Progenitor cell of endocrine pancreas (in vitro differentiated cells): ENCODE measurements around the gene TTBK2. TPM values are rescaled to one million over a fixed set of nuclear protein-coding genes. Genes with fewer than 3 reads are reported as not detected.
A peak's percentile ranks its signal among the peaks of the same experiment; 100 is the strongest.

Source experiments
- DNase-seq: peaks from one replicate; pipeline ENCODE4 v3.0.0; 2021; ENCODE audit warnings: low spot score; ENCODE audit not compliant: unreplicated experiment
- H3K27ac Mint-ChIP-seq: 2 replicates; pipeline ENCODE4 v1.8.0; 2021; ENCODE audit warnings: mild to moderate bottlenecking, moderate library complexity, mixed read lengths
- H3K27me3 Mint-ChIP-seq: 2 replicates; pipeline ENCODE4 v1.8.0; 2021; ENCODE audit warnings: mixed read lengths
- H3K36me3 Mint-ChIP-seq: 2 replicates; pipeline ENCODE4 v1.8.0; 2022; ENCODE audit warnings: mixed read lengths; ENCODE audit not compliant: insufficient read depth
- H3K4me1 Mint-ChIP-seq: 2 replicates; pipeline ENCODE4 v1.8.0; 2021; ENCODE audit warnings: low read depth, mixed read lengths
- H3K4me3 Mint-ChIP-seq: 2 replicates; pipeline ENCODE4 v1.8.0; 2021; ENCODE audit warnings: low read depth, mild to moderate bottlenecking, moderate library complexity, mixed read lengths
- H3K9me3 Mint-ChIP-seq: 2 replicates; pipeline ENCODE4 v1.8.0; 2021; ENCODE audit warnings: low read depth, mixed read lengths
- total RNA-seq: library from RNA; stranded (reverse); gene quantifications from 2 replicates; pipeline ENCODE4 v1.2.1, GENCODE V29; 2021
- TF ChIP-seq, protein P1 (sequence below): fragments of 200-600 bp; sonication (generic); IDR thresholded peaks from one replicate; pipeline ENCODE4 v1.5.0; 2021; ENCODE audit warnings: antibody characterized with exemption, mild to moderate bottlenecking; ENCODE audit not compliant: unreplicated experiment

Gene TTBK2
- total RNA-seq, 1 donor from 2014 or later = 19.5 TPM

DNA sequence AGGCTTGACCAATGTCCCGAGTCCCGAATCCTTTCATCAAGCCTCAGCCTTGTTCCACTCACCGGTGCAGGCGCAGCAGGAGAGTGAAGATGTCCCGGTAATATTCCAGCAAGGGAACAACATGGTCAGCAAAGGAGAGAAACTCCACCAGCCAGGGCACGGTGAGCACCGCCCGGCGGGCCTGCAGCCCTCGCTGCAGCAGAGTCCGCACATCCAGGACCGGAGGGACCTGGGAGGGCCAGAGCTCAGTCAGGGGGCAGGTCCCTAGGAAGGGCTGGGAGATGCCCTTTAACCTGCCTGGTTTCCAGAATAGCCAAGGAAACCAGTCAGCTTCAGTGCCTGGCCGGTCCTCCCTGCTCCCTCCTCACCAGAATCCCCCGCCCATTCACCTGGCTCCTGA lies 190.0 kb downstream of the TTBK2 start:
- Mint-ChIP-seq H3K36me3 (peaks cover 23% of the 10 kb centered on the region), H3K4me1 (no peaks in the 10 kb centered on the region), H3K27ac (peak overlapping the region; percentile 37), H3K4me3 (no peak overlapping the region), H3K27me3 (no peaks in the 10 kb centered on the region), H3K9me3 (no peaks in the 10 kb centered on the region)
- no peak for DNase-seq
- TF ChIP-seq, protein P1, sequence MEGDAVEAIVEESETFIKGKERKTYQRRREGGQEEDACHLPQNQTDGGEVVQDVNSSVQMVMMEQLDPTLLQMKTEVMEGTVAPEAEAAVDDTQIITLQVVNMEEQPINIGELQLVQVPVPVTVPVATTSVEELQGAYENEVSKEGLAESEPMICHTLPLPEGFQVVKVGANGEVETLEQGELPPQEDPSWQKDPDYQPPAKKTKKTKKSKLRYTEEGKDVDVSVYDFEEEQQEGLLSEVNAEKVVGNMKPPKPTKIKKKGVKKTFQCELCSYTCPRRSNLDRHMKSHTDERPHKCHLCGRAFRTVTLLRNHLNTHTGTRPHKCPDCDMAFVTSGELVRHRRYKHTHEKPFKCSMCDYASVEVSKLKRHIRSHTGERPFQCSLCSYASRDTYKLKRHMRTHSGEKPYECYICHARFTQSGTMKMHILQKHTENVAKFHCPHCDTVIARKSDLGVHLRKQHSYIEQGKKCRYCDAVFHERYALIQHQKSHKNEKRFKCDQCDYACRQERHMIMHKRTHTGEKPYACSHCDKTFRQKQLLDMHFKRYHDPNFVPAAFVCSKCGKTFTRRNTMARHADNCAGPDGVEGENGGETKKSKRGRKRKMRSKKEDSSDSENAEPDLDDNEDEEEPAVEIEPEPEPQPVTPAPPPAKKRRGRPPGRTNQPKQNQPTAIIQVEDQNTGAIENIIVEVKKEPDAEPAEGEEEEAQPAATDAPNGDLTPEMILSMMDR = no peak

DNA sequence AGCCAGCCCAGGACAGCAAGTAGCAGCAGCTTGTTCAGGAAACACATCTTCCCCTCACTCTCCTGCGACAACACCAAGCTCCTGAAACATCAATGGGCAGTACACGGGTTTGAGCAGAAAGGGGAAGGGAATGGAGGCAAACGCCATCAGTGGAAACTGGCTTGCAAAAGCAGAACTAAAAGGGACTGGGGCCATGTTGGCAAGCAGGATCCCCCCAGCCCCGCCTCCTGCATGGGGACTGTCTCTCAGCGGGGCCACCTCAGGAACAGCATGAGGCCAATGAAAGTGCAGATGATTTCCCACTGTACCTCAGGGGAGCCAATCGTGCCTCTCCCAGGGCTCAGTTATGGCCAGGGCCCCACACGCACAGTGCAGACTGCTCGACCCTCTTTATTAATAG lies 190.4 kb downstream of the TTBK2 start:
- no peaks in the 10 kb centered on the region for H3K9me3 Mint-ChIP-seq
- H3K36me3 Mint-ChIP-seq = peaks cover 24% of the 10 kb centered on the region
- TF ChIP-seq, protein P1 = no peak
- no peaks in the 10 kb centered on the region for H3K4me1 Mint-ChIP-seq
- no peaks in the 10 kb centered on the region for H3K27me3 Mint-ChIP-seq
- no peak overlapping the region for H3K4me3 Mint-ChIP-seq
- DNase-seq = no peak
- H3K27ac Mint-ChIP-seq = peak overlapping the region; percentile 37

DNA sequence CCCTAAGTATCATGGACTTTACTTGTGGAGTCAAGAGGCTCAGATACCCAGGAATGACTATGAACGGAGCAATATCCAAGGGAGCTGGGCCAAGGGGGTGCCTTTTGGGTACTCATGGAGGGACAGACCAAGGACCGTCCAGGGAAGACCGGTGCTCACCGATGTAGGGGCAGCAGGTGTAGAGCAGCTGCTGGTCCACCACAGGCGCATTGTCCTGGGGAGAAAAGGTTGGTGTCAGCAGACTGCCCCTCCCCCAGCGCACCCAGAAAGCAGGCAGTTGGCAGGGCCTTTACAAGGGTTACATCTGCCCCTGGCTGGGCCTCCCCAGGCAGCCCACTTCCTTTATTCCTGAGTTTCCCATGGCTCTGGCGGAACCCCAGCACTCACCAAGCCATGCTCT lies 191.2 kb downstream of the TTBK2 start:
- no peaks in the 10 kb centered on the region for H3K9me3 Mint-ChIP-seq
- no peaks in the 10 kb centered on the region for H3K27me3 Mint-ChIP-seq
- no peak overlapping the region for H3K27ac Mint-ChIP-seq
- DNase-seq = no peak
- no peak overlapping the region for H3K4me3 Mint-ChIP-seq
- H3K4me1 Mint-ChIP-seq = no peaks in the 10 kb centered on the region
- peaks cover 24% of the 10 kb centered on the region for H3K36me3 Mint-ChIP-seq
- TF ChIP-seq, protein P1 = no peak

DNA sequence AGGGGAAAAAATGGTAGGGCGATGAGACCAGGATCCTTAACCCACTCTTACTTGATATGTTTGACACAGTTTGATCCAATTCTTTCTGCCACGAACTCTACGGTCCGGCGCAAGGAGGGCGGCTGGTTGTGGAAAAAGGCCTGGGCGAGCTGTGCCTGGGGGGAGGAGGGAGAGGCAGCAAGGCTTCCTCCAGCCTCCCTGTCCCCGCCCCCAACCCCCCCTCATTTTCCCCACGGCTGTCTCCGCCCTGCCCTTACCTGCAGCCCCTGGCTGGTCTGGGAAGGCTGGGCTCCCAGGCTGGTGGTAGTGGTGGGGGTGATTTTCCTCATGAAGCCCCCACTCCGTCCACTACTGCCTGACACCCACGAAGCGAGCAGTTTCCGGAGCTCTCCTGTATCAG lies 191.6 kb downstream of the TTBK2 start:
- TF ChIP-seq, protein P1 = no peak
- DNase-seq = no peak
- Mint-ChIP-seq H3K9me3 (no peaks in the 10 kb centered on the region), H3K4me3 (no peak overlapping the region), H3K36me3 (peaks cover 23% of the 10 kb centered on the region), H3K27me3 (no peaks in the 10 kb centered on the region), H3K27ac (no peak overlapping the region), H3K4me1 (no peaks in the 10 kb centered on the region)

DNA sequence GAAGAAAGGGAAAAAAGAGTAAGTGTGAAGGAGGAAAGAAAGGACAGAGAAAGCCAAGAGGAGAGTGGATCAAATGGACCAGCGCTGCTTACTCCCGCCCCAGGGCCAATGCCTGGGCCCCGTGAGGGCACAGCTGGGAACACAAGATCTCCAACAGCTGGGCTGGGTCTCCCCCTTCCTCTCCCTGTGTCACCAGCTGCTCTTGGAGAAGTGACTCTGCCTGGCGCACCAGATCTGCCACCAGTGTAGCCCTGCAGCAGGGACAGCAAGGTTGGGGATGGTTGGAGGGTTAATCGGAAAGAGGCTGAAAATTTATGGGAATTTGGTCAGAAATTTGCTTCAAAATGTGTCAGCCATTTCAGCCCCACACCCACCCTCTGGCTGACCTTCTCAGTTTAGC lies 192.0 kb downstream of the TTBK2 start:
- TF ChIP-seq, protein P1 = no peak
- no peaks in the 10 kb centered on the region for H3K27me3 Mint-ChIP-seq
- H3K4me1 Mint-ChIP-seq = no peaks in the 10 kb centered on the region
- peaks cover 23% of the 10 kb centered on the region for H3K36me3 Mint-ChIP-seq
- H3K9me3 Mint-ChIP-seq = no peaks in the 10 kb centered on the region
- no peak for DNase-seq
- no peak overlapping the region for H3K4me3 Mint-ChIP-seq
- H3K27ac Mint-ChIP-seq = no peak overlapping the region
